NT2/D1 (cell line): Measurements from ENCODE around the gene ATP1A1.
A peak's percentile ranks its signal among the peaks of the same experiment; 100 is the strongest.

Experiments used
- DNase-seq: peaks from one replicate; pipeline ENCODE4 v3.0.0-alpha.2; 2011; ENCODE audit warnings: low read depth, low spot score
- H3K27me3 ChIP-seq: 2 replicates; pipeline ENCODE4 v1.6.0; 2011; ENCODE audit warnings: mild to moderate bottlenecking; ENCODE audit not compliant: insufficient read length, insufficient read depth
- H3K36me3 ChIP-seq: 2 replicates; pipeline ENCODE4 v1.6.1; 2011; ENCODE audit warnings: mild to moderate bottlenecking, low read length, mixed read lengths; ENCODE audit not compliant: insufficient read depth, insufficient read length
- H3K4me1 ChIP-seq: 2 replicates; pipeline ENCODE4 v1.5.1; 2011; ENCODE audit not compliant: insufficient read depth, insufficient read length
- H3K4me3 ChIP-seq: 2 replicates; pipeline ENCODE4 v1.5.1; 2011; ENCODE audit warnings: low read depth; ENCODE audit not compliant: insufficient read length
- H3K9ac ChIP-seq: 2 replicates; pipeline ENCODE4 v1.6.0; 2011; ENCODE audit warnings: low read depth; ENCODE audit not compliant: insufficient read length
- H3K9me3 ChIP-seq: 2 replicates; pipeline ENCODE4 v1.5.1; 2011; ENCODE audit warnings: mild to moderate bottlenecking, low read length; ENCODE audit not compliant: insufficient read depth
- SUZ12 ChIP-seq: IDR thresholded peaks from 2 replicates; pipeline ENCODE4 v1.6.1; 2011; ENCODE audit not compliant: insufficient read length, insufficient read depth; ENCODE audit errors: extremely low read depth
- YY1 ChIP-seq: IDR thresholded peaks from 2 replicates; pipeline ENCODE4 v1.6.1; 2011; ENCODE audit not compliant: insufficient read length, insufficient read depth
- ZNF274 ChIP-seq: IDR thresholded peaks from 2 replicates; pipeline ENCODE4 v1.6.1; 2011; ENCODE audit warnings: mild to moderate bottlenecking, low read depth, low read length

Gene ATP1A1

DNA sequence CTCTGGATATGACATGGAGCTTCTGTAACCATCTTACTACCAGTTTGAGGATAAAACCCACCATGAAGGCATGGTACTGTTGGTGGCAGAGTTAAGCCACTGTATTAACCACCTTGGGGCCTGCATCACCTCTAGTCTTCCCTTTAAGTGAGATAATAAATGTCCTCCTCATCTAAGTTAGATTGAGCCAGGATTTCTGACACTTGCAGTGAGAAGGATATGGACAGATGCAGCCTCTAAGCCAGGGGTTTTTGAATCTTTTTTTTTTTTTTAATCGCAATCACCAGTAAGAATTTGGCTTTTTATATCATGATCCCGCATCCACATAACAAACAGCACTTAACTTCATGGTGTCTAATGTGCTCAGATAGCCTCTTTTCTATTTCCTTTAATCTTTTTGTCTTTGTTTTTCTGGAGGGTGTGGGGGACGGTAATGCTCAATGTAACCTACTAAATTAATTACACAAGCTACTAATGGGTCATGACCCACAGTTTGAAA lies 42.2 kb downstream of the ATP1A1 start:
- TF ChIP-seq YY1 (no peak), ZNF274 (no peak), SUZ12 (no peak)
- no peak overlapping the region for H3K4me3 ChIP-seq
- no peak overlapping the region for H3K9ac ChIP-seq

DNA sequence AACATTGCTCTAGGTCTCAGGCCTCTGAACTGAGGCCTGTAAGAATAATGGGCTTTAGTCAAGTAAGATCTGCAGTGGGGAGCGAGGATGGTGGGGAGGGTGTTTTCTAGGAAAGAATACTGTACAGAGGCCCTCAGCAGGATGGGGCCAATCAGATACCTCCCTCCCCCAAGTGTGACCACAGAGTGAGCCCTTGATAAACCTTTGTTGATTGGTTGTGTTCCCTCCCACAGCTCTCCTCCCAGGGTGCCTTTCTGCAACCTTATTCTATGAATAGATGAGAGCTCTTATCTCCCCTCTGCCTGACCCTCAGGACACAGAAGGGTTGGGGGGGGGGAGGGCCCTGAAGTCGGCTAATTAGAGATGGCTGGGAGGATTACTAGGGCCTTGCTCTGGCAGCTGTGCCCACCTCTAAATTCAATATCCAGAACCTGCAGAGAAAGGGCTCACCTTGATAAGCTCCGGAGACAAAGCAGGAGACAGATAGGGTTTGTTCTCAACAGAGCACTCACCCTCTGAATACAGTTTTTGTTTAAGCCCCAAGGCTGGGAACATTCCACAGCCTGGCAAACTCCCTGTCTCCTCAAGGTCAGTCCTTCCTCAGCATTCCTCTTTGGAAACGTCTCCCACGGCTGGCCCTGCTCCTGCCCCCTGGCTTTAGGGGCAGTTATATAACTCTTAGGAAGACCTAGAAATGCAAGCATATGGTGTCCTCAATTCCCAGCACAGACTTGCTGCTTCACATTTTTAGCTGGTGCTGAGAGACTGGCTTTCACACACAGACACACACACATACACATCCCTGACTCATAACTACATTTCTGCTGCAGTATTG lies 42.9 kb downstream of the ATP1A1 start:
- Histone ChIP-seq H3K27me3 (no peaks in the 10 kb centered on the region), H3K9ac (no peak overlapping the region), H3K9me3 (no peaks in the 10 kb centered on the region), H3K4me1 (peaks cover 2% of the 10 kb centered on the region), H3K36me3 (peaks cover 2% of the 10 kb centered on the region), H3K4me3 (no peak overlapping the region)
- peak; percentile 28 for DNase-seq
- TF ChIP-seq SUZ12 (no peak), ZNF274 (no peak), YY1 (no peak)

More for the DNA sequence above, 42.2 kb downstream of the ATP1A1 start:
- Histone ChIP-seq H3K36me3 (peaks cover 3% of the 10 kb centered on the region), H3K9me3 (no peaks in the 10 kb centered on the region), H3K4me1 (peaks cover 2% of the 10 kb centered on the region), H3K27me3 (no peaks in the 10 kb centered on the region)
- no peak for DNase-seq

DNA sequence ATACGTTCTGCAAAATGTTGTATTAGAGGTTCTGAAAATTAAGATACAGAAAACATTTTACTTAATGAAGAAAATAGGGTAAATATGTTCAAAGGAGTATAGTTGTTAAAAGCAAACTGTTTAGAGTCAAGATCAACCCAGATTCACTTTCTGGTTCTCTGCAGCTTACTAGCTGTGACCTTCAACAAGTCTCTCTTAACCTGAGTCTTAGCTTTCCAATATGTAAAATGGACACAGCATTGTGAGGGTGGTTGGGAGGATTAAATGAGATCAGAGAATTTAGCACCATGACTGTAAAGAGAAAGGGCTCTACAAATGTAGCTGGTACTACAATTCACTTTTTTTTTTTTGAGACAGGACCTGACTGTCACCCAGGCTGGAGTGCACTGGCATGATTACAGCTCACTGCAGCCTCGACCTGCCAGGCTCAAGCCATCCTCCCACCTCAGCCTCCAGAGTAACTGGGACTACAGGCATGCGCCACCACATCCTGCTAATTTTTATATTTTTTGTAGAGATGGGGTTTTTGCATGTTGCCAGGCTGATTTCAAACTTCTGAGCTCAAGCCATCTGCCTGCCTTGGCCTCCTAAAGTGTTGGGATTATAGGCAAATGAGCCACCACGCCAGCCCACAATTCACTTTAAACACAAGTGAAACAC lies 43.9 kb downstream of the ATP1A1 start:
- H3K27me3 ChIP-seq, result no peaks in the 10 kb centered on the region
- H3K36me3 ChIP-seq, result no peaks in the 10 kb centered on the region
- no peaks in the 10 kb centered on the region for H3K9me3 ChIP-seq
- no peak overlapping the region for H3K9ac ChIP-seq
- no peak for TF ChIP-seq YY1
- no peak for TF ChIP-seq ZNF274
- no peak for TF ChIP-seq SUZ12
- no peak overlapping the region for H3K4me3 ChIP-seq
- no peak for DNase-seq
- peaks cover 2% of the 10 kb centered on the region for H3K4me1 ChIP-seq

DNA sequence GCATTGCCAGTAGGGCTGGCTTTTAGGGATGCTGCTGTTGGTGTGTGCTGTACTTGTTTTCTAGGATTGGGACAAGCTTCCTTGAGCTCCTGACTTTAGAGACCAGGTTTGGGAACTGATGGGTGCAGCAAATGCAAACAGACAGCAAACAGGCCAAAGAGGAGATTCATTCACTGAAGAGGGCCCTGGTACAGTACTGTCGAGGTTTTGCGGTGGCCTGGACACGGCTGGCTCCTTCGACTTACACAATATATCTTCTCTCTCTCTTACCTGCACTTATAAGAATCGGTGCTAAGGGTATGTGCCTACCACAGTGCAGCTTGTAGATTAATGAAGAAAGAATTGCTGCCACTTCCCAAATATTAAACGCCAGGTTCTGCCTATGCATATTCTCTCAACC lies 44.6 kb downstream of the ATP1A1 start:
- peak overlapping the region; percentile 98 for H3K4me3 ChIP-seq
- H3K9ac ChIP-seq, result peak overlapping the region; percentile 96

DNA sequence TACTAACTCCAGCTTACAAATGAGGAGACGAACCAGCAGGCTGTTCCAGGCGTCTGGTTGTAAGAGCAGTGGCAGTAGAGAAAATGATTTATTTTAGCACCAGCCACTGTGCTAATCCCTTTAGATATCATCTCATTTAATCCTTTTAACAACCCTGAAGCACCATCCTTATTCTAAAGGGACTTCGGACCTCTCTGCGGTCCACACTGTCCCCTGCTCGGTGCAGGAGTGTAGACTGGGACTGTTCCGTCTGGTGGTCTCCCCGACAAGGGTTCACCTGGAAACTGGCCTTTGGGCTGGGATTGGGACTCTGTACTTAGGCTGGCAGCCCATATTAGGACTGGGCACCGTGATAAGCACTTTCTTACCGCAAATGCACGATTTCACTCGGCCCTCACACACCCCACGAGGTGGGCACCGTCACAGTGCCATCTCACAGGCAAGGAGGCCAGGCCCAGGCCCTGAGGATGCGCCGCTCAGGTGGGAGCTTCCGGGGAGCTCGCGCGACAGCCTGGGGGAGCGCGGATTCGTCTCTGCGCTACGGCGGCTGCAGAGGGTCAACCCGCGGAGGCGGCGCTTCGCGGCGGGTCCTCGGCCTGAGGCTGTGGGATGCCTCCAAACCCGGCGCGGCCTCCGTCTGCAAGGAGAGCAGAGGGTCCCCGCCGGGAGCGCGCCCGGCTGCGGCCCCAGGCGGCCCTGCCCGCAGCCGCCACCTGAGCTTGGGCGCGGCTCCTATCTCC lies 45.2 kb downstream of the ATP1A1 start:
- no peaks in the 10 kb centered on the region for H3K27me3 ChIP-seq
- peaks cover 2% of the 10 kb centered on the region for H3K4me1 ChIP-seq
- no peaks in the 10 kb centered on the region for H3K36me3 ChIP-seq
- peak overlapping the region; percentile 98 for H3K4me3 ChIP-seq
- no peak for TF ChIP-seq SUZ12
- TF ChIP-seq YY1, result no peak
- no peak for TF ChIP-seq ZNF274
- peak overlapping the region; percentile 96 for H3K9ac ChIP-seq
- no peaks in the 10 kb centered on the region for H3K9me3 ChIP-seq
- DNase-seq, result peak; percentile 85

More for the DNA sequence above, 44.6 kb downstream of the ATP1A1 start:
- Histone ChIP-seq H3K27me3 (no peaks in the 10 kb centered on the region), H3K36me3 (no peaks in the 10 kb centered on the region), H3K4me1 (peaks cover 2% of the 10 kb centered on the region), H3K9me3 (no peaks in the 10 kb centered on the region)
- DNase-seq, result no peak
- no peak for TF ChIP-seq SUZ12
- no peak for TF ChIP-seq YY1
- no peak for TF ChIP-seq ZNF274

DNA sequence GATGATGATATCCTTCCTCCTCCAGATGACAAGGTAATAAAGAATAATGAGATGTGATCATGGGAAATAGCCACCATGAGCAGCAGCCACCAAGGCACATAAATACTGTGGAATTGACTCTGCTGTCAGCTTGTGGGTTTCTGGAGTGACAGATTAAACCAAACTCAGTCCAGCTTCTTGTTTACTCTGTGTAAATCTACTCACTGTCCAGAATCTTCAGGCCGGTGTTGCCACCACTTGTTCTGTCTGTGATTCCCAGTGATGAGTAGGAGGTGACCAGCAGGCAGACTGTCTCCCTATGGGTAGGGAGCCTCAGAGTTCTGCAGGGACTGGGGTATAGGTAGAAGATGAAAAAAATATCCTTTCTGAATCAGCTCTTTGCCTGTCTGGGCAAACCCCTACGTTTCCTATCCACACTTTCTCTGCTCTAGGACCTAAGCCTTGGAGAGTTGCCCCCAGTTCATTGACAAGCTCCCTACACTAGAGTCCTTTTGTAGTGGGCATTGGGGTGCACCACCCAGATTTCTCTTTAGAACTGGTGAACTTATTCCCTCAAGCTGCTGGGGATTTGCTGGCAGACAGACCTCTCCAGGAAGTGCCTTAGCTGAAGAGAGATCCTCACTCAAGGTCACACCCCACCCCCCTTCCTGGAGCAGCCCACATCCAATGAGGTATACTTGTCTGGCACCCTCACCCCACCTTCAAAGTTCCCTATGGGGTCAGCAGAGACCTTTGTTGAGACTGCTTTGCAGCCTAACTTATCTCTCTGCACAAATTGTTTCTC lies 47.6 kb downstream of the ATP1A1 start:
- Histone ChIP-seq H3K27me3 (no peaks in the 10 kb centered on the region), H3K4me1 (peaks cover 1% of the 10 kb centered on the region), H3K4me3 (no peak overlapping the region), H3K9me3 (no peaks in the 10 kb centered on the region), H3K9ac (no peak overlapping the region), H3K36me3 (no peaks in the 10 kb centered on the region)
- no peak for DNase-seq
- TF ChIP-seq YY1, result no peak
- TF ChIP-seq ZNF274, result no peak
- no peak for TF ChIP-seq SUZ12
